Urothelium cell line (cell line): ENCODE data around the gene CYP27B1.
A peak's percentile ranks its signal among the peaks of the same experiment; 100 is the strongest.

Experiments used
- DNase-seq: peaks from one replicate; pipeline ENCODE4 v3.0.0; 2011; ENCODE audit warnings: low spot score, mixed read lengths
- FAIRE-seq: peaks from 2 replicates; lab custom pipeline; 2011; peaks lifted over from hg19 to GRCh38; lab: Jason Lieb, UNC

Gene CYP27B1

DNA sequence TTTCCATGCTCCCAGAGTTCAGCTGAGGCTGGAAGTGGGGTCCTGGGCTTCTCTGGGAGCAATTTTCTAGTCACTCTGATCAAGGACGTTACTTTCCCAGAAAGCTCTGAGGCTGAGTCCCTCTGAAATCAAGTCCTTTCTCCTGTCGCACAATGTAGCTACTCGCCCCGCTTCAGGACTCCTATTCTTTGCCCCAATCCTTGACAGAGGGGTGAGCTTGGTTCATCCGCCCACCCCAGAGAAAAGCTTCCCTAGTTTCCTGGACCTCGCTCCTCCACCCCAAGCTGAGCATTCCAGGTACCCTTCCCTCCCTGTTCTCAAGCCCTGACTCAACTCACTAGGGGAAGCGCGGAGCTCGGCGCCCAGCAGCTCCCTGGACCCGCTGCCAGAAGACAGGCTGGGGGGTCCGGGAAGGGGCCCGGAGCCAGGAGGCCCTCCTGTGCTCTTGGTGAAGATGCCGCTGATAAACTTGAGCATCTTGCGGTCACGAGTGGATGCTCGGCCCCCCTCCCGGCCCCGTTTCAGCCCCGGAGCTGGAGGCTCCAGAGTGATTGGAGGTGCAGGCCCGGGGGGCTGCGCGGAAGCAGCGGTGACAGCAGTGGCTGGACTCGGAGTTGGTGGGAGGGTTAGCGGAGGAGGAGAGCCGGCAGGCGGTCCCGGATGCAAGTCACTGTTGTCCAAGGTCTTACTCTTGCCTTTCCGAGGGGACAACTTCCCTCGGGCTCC lies 30.0 kb downstream of the CYP27B1 start:
- DNase-seq (no peak), FAIRE-seq (no peak)

DNA sequence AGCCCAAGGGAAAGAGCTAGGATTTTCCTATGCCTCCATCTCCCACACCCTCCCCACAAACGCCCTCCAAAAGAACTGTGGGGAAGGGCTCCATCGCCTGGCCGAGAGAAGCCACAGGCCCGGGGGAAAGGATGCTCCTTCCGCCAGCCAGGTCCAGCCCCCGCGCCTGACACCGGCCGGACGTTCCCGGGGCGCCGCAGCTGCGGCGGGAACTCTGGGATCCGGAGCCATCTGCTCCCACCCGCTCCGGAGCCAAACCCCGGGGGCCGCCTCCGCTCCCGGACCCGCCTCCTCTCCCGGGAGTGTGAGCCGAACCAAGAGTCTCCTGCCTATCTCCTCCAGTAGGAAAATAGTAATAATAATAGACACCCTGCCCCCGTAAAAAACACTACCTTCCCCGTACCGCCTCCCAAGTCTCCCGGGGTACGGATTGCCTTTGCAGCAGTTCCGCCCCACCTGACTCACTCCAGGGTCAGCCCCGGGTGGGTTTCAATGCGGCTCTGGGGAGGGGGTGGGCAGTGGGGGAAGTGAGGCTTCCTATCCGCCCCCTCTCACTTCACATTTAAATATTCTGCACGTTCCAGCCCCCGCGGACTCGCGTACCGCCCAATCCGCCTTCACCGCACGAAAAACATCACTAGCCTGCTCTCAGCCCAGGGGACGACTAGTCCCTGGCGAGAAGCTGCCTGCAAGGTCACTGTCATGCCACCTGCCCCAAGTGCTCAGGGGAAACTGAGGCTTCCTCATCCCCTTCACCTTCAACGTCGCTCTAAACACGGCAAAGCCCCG lies 30.7 kb downstream of the CYP27B1 start:
- DNase-seq (peak; percentile 70), FAIRE-seq (peak; percentile 13)

DNA sequence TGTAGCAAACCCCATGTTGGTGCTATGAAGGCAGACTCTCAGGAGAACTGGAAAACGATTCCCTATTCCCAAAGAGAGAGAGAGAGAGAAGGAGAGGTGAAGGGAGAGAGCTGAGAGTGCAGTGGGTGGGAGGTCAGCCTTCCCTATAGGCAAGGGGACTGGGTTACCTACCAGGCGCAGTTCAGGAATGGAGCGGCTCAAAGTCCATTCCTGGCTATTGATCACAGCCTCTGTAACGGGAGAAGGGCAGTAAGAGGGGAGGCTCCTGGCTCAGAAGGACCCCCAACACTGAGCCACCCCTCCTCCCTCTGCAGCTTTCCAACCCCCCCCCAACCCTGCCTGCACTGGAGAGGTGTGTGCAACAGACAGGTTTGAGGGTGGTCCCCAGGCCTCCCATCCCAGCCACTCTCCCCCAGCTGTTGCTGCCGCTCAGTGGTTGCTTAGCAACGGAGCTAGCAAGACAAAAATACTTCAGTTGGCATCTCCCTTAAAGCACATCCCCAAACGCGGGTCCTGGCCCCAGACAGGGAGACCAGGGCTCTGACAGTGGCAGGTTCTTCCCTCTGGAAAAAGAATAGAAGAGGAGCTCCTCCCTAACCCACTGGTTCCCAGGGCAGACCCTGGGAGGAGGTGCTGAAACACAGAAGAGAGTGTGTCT lies 31.6 kb downstream of the CYP27B1 start:
- DNase-seq (no peak), FAIRE-seq (no peak)

DNA sequence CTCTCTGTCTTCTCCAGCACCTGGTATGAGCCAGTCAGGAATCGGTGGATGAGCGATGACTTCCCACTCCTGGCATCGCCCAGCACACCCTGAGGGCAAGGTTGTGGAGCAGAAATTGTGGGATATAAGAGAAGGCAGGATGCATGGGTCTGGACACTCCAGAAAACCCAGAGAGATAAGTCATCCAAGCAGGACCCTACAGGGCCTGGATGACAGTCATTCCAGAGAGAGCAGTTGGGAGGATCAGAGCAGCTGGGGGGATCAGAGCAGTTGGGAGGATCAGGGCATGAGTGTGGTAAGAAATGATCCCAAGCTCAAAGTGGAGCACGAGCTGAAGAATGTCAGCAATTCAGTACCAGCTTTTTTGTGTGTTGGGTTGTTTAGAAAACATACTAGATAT lies 32.3 kb downstream of the CYP27B1 start:
- DNase-seq (no peak), FAIRE-seq (no peak)

DNA sequence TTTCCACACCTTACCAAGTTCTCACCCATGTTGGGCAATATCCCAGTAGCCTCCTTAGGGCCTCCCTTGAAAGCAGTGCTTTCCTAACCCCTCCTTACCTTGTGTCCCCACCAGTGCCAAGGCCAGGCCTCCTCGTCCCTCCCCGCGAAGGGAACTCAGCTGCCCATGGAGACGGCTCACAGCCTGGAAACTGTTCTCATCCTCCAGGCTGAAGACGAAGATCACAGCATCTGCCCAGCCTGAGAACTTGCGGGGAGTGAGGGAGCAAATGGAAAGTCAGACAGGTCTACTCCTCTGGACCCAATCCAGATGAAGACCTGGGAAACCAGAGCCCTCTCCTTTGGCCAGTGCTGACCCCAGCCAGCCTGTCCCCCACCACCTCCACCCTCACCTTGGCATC lies 33.0 kb downstream of the CYP27B1 start:
- FAIRE-seq (no peak), DNase-seq (no peak)

DNA sequence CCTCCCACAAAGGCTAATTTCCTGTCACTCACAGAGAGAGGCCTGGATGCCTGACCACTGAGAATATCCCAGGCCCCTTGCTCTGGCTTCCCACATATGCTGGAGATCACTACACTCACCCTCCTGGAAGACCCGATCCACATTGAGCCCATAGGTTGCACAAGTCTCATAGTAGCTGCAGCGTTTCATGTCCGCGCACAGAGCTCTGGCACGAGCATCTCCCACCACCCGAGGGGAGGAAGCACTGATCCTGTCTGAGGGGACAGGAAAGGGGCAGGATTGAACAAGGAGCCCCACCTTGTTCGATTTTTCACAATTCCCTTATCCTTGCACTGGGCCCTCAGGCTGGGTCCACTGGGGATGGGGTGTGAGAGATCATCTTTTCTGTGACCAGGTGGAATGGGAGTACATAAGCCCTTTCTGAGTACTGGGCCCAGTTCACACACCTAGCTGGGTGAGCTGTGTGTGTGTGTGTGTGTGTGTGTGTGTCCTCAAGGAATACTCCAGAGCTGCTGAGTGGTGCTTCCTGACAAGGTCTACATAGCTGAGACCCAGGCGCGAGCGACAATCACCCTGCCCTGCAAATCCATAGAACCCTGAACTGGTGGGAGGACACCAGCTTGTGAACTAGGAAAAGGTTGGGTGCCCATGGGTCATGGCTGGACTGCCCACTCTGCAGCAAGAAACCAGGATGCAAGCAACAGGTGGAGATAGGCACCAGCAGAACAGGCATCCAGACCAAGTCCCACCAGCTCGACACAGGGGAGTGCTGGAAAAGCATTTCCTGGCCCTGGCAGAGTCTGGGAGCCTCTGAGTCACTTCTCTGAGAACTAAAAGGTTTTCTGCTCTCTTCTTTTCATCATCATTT lies 33.9 kb downstream of the CYP27B1 start:
- FAIRE-seq = no peak
- DNase-seq = no peak

DNA sequence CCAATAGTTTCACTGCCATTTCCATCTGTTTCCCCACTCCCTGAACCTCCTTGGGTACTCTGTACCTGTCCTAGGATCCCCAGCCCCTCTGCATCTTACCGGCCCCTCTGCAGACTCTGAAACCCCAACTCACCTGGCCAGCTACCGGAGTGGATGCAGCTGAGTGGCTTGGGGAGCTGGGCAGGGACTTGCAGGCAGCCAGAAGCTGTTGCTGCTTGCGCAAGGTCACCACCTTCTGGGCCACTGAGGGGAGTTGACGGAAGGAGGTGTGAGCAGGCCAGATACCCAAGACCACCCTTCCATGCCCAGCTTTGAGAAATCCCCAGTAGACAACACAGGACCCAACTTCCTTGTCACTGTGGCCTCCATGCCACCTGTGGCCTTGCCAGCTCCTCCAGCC lies 34.6 kb downstream of the CYP27B1 start:
- no peak for FAIRE-seq

DNA sequence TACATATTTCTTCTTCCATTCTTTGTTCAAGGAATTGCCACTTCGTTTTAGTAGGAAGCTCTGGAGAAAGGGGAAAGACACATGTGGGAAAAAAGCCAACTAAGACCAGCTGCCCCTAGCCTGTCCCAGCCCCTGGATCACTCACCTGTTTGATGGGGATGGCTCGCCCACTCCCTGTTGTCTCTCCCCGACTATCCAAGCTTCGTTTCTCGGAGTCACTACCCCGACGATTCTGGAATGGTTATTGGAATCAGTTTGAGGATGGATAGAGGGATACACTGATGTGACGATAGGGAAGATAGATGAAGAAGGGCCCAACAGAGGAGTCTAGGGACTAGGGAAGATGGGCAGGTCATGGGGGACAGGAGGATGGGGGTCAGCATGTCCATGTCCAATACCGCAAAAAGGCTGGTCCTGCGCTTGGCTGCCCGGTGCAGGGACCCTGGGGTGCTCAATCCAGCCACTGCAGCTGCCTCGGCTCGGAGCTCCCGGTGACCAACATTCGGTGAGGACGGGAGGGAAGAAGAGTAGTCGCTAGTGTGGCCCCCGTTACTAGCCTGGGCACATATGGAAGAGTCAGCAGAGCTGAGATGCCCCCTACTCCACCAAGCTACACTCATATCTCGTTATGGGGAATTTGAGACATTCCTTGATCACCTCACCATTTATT lies 35.3 kb downstream of the CYP27B1 start:
- FAIRE-seq = no peak
- no peak for DNase-seq

More for the DNA sequence above, 34.6 kb downstream of the CYP27B1 start:
- DNase-seq = no peak

DNA sequence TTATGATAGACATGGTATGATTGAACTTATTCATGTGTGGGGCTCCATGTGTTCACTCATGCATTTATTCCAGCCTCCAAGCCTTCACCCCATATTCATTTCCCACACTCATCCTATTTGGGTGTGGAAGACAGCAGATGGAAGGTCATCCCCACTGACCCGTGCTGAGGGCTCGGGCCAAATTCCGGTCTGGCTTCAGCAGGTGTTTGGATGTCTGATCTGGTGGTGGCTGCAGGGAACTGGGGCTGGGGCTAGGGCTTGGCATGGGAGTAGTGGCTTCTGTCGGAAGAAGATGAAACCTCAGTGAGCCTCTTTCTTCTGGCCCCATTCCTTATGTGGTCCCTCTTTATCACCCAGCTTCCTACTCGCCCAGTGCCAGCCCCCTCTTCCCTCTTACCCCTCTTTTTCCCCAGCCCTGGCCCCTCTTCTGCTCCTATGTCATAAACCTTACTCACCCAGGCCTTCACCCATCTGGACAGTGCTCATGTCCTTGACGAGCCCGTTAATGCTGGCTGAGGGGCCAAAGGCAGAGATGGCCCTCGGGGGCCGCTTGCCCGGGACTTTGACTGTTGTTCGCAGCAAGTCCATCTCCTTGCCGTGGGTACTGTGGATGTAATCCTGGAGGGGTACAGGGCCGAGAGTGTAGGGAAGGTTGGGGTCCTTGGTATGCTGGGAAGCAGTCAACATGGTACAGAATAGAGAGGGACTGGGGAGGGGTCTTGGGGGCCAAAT lies 36.4 kb downstream of the CYP27B1 start:
- DNase-seq = no peak
- no peak for FAIRE-seq

DNA sequence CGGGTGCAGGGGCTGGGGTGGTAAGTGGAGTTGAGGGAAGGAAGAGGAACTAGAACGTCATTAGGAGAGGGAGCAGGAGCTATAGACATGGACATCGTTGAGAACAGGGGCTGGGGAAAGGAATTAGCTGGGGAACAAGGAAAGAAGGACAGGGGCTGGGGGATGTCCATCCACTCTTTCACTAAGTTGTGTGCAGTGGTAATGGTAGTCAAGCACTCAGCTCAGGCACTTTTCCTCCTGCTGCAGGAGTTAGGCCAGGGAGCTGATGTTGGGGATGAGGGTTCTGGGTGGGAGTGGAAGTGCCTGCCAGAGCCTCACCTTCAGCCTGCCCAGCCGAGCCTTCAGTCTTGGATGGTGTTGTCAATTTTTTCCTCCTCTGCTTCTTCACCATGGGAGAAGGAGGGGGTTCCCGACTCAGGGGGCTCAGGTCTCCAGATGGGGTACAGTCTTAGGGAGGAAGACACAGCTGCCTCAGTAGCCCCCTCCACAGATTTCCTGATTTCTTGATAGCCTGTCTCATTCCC lies 37.5 kb downstream of the CYP27B1 start:
- DNase-seq (no peak), FAIRE-seq (no peak)

DNA sequence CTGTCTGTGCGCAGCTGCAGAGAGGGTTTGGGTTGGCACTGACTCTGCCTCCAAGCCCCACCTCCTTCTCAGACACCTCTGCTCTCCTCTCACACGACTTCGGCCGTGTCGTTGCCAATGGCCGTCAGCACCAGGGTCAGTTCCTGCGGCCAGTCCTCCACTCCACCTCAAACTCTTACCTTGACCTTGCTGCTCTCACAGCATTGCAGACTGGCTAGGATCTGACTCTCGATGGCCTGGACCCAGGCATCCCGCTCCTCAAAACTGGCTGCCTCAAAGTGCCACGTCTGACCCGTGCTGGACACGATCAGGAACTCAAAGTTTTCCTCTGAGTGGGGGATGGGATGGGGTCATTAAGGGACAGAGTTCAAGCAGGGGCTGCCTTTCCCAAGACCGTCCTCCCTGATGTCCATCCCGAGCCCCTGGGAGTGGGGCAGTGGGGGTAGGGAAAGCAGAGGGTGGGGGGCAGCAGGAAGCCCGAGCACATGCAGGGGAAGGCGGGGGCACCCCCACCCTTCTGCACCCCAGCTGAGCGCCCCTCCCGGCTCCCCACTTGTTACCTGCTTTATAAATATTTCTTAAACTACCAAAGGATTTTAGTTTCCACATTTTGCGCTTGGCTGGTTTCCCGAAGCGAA lies 39.0 kb downstream of the CYP27B1 start:
- FAIRE-seq (no peak), DNase-seq (no peak)

DNA sequence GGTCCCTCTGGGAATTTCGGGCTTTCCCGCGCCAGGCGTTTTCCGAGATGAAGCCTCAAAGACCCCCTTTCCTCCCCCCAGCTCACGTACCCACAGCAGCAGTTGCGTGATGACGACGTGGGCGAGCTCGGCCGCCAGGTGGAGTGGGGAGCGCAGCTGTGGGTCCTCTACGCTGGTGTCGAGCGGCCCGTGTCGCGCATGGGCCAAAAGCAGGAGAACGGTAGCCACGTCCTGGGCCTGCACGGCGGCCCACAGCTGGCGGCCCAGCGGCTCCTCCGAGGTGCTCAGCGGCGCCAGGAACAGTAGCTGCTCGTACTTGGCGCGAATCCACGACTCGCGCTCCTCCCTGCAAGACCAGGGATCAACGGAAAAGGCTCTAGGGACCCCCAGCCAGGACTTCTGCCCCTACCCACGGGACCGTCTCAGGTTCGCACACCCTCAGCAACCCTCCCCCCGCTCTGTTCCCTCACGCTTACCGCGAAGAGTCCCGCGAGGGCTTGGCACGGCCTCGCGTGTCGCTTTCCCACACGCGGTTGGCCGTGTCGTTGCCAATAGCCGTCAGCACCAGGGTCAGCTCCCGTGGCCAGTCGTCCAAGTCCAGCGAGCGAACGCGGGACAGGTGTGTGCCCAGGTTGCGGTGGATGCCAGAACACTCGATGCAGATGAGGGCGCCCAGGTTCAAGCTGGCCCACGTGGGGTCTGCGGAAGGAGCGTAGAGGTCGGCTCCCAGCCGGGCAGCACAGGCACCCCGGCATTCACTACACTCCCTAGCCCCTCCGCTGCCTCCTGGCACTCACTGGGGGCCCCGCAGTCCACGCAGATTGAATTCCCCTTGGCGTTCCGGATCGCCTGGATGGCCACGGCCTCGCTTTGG lies 39.8 kb downstream of the CYP27B1 start:
- FAIRE-seq = no peak
- no peak for DNase-seq

DNA sequence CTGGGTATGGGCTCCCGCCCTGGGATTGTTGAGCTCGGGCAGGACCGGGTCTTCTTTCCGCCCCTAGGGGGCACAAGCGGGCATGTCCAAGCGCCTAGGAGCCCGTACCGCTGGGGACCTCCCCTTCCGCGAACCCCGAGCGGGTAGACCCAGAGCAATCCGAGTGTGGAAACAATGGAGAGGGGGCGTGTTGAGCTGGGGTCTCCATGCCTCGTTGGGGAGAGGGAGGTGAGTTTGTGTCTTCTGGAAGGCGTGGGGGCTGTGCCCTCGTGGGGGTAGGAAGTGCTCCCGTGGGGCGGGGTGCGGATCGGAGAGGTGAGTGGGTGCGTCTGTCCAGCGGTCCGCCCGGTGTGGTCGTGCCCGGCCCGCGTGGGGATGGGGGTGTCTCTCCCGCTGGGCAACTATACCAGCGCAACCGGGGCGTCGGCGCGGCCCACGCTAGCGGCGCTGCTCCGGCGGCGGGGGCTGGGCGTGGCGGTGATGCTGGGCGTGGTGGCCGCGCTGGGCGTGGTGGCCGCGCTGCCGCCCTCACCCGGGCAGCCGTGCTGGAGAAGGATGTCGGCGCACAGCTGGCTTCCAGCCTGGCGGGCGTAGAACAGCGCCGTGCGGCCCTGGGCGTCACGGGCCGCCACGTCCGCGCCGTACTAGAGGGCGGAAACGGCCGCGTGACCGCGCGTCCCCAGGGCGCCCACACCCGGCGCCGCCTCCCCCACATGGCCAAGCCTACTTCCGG lies 40.6 kb downstream of the CYP27B1 start:
- DNase-seq (peak; percentile 94), FAIRE-seq (peak; percentile 61)

DNA sequence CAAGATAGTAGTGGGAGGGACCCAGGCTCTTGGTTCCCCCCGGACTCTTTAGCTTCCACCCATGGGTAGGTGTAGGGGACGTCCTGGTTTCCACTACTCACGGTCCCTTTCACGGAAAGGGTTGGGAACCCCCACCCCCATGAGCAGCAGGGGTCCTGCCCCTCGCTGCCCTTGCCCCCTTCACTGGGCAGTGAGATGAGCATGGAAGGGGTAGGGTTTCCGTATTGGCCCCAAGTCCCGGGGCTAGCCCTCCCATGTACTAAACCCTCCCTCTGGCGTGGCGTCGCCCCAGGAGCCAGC lies 41.1 kb downstream of the CYP27B1 start:
- DNase-seq = no peak
- FAIRE-seq = peak; percentile 9

DNA sequence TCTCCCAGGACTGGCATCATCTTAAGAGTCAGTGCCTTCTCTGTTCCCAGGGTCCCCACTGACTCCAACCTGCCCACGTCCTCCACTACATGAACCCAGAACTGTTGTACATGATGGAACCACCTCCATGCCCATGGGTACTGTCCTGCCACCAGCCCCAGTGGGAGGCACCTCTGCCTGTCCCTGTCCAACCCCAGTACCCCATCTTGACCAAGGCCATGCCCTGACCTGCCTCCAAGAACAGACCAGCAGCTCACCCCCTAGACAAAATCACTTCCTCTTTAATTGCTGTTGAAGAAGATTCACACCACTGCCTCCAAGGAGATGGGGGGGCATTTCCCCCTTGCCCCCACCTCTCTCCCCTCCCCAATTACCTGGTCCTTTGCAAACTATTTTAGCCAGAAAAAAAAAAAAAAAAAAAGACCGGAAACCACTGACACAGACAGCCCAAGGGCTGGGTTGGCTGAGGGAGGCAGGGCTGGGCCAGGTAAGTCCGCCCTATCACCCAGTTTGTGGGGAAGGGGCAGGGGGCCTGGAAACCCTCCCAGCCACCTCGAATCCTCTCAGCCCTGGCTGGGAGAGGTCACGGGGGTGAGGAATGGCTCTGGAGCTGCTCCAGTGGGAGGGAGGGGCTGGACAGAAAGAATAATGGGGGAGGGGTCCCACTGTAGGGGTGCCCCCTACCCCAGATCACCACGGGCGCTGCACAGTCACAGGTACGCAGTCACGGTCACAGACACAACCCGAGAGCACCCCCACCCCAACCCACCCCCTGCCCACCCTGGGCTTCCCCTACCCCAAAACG lies 41.7 kb downstream of the CYP27B1 start:
- no peak for FAIRE-seq

DNA sequence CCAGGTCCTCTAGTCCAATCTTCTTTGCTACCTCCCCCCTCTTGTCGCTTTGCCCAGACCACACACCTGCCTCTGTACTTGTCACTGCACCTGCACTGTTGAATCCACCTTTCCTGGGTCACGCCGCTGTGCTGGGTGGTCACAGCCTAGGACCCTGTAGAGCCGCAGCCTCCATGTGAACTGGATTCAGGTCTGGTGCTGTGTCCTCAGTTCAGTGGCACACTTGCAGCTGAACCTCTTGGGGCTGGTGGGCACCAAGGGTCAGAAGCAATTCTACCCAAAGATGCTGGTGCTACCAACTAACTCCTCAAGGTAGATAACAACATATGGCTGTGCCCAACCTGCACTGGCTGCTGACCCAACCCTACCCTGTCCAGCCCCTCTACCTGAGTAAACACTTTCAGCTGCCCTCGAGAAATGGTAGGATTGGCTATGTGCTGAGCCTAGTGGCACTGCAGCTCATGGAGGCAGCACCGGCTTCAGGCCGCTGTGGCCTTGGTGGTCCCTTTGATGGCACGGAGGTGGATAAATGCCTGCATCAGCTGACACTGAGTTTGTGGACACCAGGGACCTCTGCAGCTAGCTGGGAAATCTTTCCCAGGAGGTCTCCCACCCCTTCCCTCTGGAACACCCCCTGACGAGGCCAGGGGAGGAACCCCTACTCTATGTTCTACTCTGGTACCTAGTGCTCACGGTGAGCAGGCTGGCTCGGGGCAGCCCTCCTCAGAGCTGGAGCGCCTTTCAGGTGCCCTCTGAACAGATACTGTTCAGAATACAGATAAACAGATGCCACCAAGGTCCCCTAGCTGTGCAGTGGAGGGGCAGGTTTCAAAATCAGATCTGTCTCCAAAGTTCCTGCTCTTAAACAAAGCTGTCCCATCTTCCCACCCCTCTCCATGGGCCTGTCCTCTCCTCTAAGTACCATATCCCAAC lies 42.6 kb downstream of the CYP27B1 start:
- FAIRE-seq (peak; percentile 79), DNase-seq (no peak)

More for the DNA sequence above, 41.7 kb downstream of the CYP27B1 start:
- DNase-seq = no peak
